Fibroblast of peridontal ligament (primary cell): Measurements from ENCODE around the gene WDR72.
"Not testable (repeated sequence)": the region's sequence is repeated elsewhere in the genome, so short reads cannot be mapped to it uniquely, and the experiment has no call there.

Experiments
- DNase-seq: peaks from one replicate; pipeline ENCODE4 v3.0.0-alpha.2; 2010; ENCODE audit errors: extremely low read depth

The WDR72 gene

GRCh38 chr15:53709821-53710220, 49.6 kb downstream of the WDR72 start:
- no peak for DNase-seq

- no peak for DNase-seq
These were observed 64.1 kb downstream of the WDR72 start for GRCh38 chr15:53695365-53695764.

- DNase-seq, result no peak
These were observed 65.0 kb downstream of the WDR72 start for GRCh38 chr15:53694476-53694874.

GRCh38 chr15:53693729-53694475, 65.6 kb downstream of the WDR72 start:
- DNase-seq, result no peak

GRCh38 chr15:53684162-53684561, 75.3 kb downstream of the WDR72 start:
- DNase-seq, result not testable (repeated sequence)

- DNase-seq, result no peak
These were observed 78.4 kb downstream of the WDR72 start for GRCh38 chr15:53681056-53681455.

GRCh38 chr15:53675832-53676231, 83.6 kb downstream of the WDR72 start:
- DNase-seq, result no peak

- no peak for DNase-seq
These were observed 87.9 kb downstream of the WDR72 start for GRCh38 chr15:53671545-53671944.

- no peak for DNase-seq
These were observed 88.8 kb downstream of the WDR72 start for GRCh38 chr15:53670701-53671100.

GRCh38 chr15:53665930-53666329, 93.5 kb downstream of the WDR72 start:
- no peak for DNase-seq

- no peak for DNase-seq
These were observed 100.5 kb downstream of the WDR72 start for GRCh38 chr15:53658827-53659555.

- DNase-seq, result no peak
These were observed 101.2 kb downstream of the WDR72 start for GRCh38 chr15:53658255-53658654.

- no peak for DNase-seq
These were observed 110.5 kb downstream of the WDR72 start for GRCh38 chr15:53648934-53649333.

- DNase-seq, result no peak
These were observed 114.8 kb downstream of the WDR72 start for GRCh38 chr15:53644660-53645059.

GRCh38 chr15:53634517-53635106, 124.9 kb downstream of the WDR72 start:
- no peak for DNase-seq

- DNase-seq, result no peak
These were observed 132.2 kb downstream of the WDR72 start for GRCh38 chr15:53627279-53627678.

GRCh38 chr15:53625962-53626845, 133.3 kb downstream of the WDR72 start:
- DNase-seq, result no peak

- DNase-seq, result no peak
These were observed 134.2 kb downstream of the WDR72 start for GRCh38 chr15:53625260-53625659.

- no peak for DNase-seq
These were observed 141.0 kb downstream of the WDR72 start for GRCh38 chr15:53618461-53618860.

GRCh38 chr15:53611145-53611920, 148.1 kb downstream of the WDR72 start:
- no peak for DNase-seq

- DNase-seq, result no peak
These were observed 168.4 kb downstream of the WDR72 start for GRCh38 chr15:53591041-53591440.
